Uterus (tissue), 2 donors: ENCODE measurements around the gene TMEM89.

Experiments
- CTCF ChIP-seq, 4 experiments: fragments of 200-600 bp in 2 of 4; fragments of 450-650 bp in 2 of 4; sonication (generic) in 2 of 4; IDR thresholded peaks; one replicate each; pipeline ENCODE4 v1.5.1; 2016 to 2019; ENCODE audit warnings: antibody characterized with exemption in 4 of 4, mild to moderate bottlenecking in 2 of 4, moderate library complexity in 1 of 4
- POLR2A ChIP-seq, 2 donors: fragments of 450-650 bp; IDR thresholded peaks; one replicate each; pipeline ENCODE4 v1.6.1; 2016; ENCODE audit warnings: antibody characterized with exemption in 2 of 2, mild to moderate bottlenecking in 1 of 2, moderate library complexity in 1 of 2

DNA sequence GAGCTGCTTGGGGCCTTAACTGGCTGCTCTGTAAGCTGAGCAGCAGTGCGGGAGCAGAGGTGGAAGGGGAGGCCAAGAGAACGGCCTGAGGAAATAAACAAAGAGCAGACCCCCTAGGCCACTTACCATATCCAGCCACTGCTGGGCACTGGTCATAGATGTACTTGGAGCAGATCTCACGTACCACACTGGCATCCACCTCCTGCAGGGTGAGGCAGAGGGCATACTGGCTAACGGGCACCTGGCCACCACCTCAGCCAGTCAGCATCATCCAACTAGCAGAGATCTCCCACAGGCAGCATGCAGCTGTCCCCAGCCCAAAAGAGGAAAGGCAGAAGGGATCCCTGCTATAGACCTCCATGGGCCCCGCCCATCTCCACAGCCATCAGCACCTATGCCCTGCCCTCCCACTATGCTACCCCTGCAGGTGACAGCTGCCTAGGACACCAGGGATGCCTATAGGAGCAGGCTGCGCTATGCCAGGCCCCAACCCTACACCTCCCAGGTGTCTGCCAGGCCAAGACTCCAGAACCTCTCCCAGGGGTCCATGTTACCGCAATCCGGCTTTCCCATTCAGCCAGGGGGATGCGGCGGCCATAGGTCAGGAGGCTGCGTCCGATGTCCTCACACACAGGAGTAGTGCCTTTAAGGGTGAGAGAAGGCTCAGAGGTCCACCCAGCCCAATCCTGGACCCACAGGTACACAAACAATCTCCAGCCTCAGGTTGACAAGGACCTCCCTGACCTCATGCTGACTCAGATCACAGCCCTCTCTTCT is 21.9 kb downstream of the TMEM89 start:
- TF ChIP-seq POLR2A (IDR thresholded peaks at IDR 0.05) (no peak), CTCF (IDR thresholded peaks at IDR 0.05) (no peak)
